Neural cell (in vitro differentiated cells): ENCODE measurements around the gene CIART. TPM values are rescaled to one million over a fixed set of nuclear protein-coding genes. Genes with fewer than 3 reads are reported as not detected.

Experiments used
- H2AFZ ChIP-seq: fragments of 200-600, 300-800 bp; sonication (generic), shearing (Covaris generic); 2 replicates; pipeline ENCODE4 v1.6.0; 2014; ENCODE audit warnings: low read depth, mild to moderate bottlenecking, antibody characterized with exemption, low read length, moderate library complexity
- H3F3A ChIP-seq: fragments of 200-600 bp; shearing (Covaris generic); 2 replicates; pipeline ENCODE4 v1.6.1; 2016; ENCODE audit warnings: mild to moderate bottlenecking, moderate library complexity, mixed read lengths, antibody characterized with exemption, low read length; ENCODE audit not compliant: insufficient read depth, poor library complexity, severe bottlenecking
- H3K27ac ChIP-seq: fragments of 200-600, 300-800 bp; sonication (generic), shearing (Covaris generic); 2 replicates; pipeline ENCODE4 v1.5.1; 2014; ENCODE audit warnings: mild to moderate bottlenecking, low read length, moderate library complexity
- H3K27me3 ChIP-seq: fragments of 300-800, 200-600 bp; sonication (generic), shearing (Covaris generic); 2 replicates; pipeline ENCODE4 v1.6.0; 2014; ENCODE audit warnings: mild to moderate bottlenecking, low read depth, low read length, moderate library complexity; ENCODE audit not compliant: insufficient read depth
- H3K36me3 ChIP-seq: fragments of 300-800, 200-600 bp; sonication (generic), shearing (Covaris generic); 2 replicates; pipeline ENCODE4 v1.5.1; 2014; ENCODE audit warnings: mild to moderate bottlenecking, antibody characterized with exemption, low read length, moderate library complexity; ENCODE audit not compliant: insufficient read depth
- H3K4me2 ChIP-seq: fragments of 300-800, 200-600 bp; sonication (generic), shearing (Covaris generic); 2 replicates; pipeline ENCODE4 v1.6.0; 2014; ENCODE audit warnings: mild to moderate bottlenecking, low read length
- H3K4me3 ChIP-seq: fragments of 300-800, 200-600 bp; sonication (generic), shearing (Covaris generic); 2 replicates; pipeline ENCODE4 v1.5.1; 2014; ENCODE audit warnings: mild to moderate bottlenecking, low read length, moderate library complexity
- H3K79me2 ChIP-seq: fragments of 200-600 bp; shearing (Covaris generic); replicated peaks from 2 replicates; pipeline ENCODE4 v1.6.0; 2014; ENCODE audit warnings: mild to moderate bottlenecking, low read length, moderate library complexity; ENCODE audit not compliant: insufficient read depth
- H3K9ac ChIP-seq: fragments of 300-800, 200-600 bp; sonication (generic), shearing (Covaris generic); 2 replicates; pipeline ENCODE4 v1.6.1; 2016; ENCODE audit warnings: mild to moderate bottlenecking, low read length, mixed read lengths
- H3K9me2 ChIP-seq: fragments of 200-600 bp; shearing (Covaris generic); 2 replicates; pipeline ENCODE4 v1.6.1; 2016; ENCODE audit warnings: mild to moderate bottlenecking, low read length, mixed read lengths; ENCODE audit not compliant: insufficient read depth
- H3K9me3 ChIP-seq: fragments of 200-600, 300-800 bp; sonication (generic), shearing (Covaris generic); 2 replicates; pipeline ENCODE4 v1.6.1; 2016; ENCODE audit warnings: mild to moderate bottlenecking, mixed run types, low read length, moderate library complexity, mixed read lengths
- H4K20me1 ChIP-seq: fragments of 200-600 bp; shearing (Covaris generic); 2 replicates; pipeline ENCODE4 v1.6.1; 2016; ENCODE audit warnings: mild to moderate bottlenecking, mixed run types; ENCODE audit not compliant: insufficient read depth
- EP300 ChIP-seq: fragments of 450-650 bp; conservative IDR thresholded peaks from 2 replicates; pipeline ENCODE4 v1.6.1; 2014; ENCODE audit warnings: antibody characterized with exemption, mild to moderate bottlenecking, moderate library complexity; ENCODE audit not compliant: poor library complexity, severe bottlenecking
- EZH2 ChIP-seq: fragments of 200-600, 300-800 bp; shearing (Covaris generic), sonication (generic); IDR thresholded peaks from 2 replicates; pipeline ENCODE4 v1.6.1; 2014; ENCODE audit warnings: antibody characterized with exemption, low read length, borderline replicate concordance, mild to moderate bottlenecking; ENCODE audit not compliant: insufficient read depth, poor library complexity, severe bottlenecking
- MXI1 ChIP-seq: fragments of 450-650 bp; conservative IDR thresholded peaks from 2 replicates; pipeline ENCODE4 v1.6.1; 2014; ENCODE audit warnings: antibody characterized with exemption, mild to moderate bottlenecking; ENCODE audit not compliant: poor library complexity, severe bottlenecking
- POLR2AphosphoS5 ChIP-seq: IDR thresholded peaks from 2 replicates; pipeline ENCODE4 v1.6.1; 2012
- RAD21 ChIP-seq: fragments of 450-650 bp; conservative IDR thresholded peaks from 2 replicates; pipeline ENCODE4 v1.6.1; 2014; ENCODE audit warnings: antibody characterized with exemption, mild to moderate bottlenecking, moderate library complexity
- REST ChIP-seq: IDR thresholded peaks from 2 replicates; pipeline ENCODE4 v1.6.1; 2012; ENCODE audit warnings: borderline replicate concordance
- SMC3 ChIP-seq: fragments of 450-650 bp; conservative IDR thresholded peaks from 2 replicates; pipeline ENCODE4 v1.6.1; 2014; ENCODE audit warnings: antibody characterized with exemption, mild to moderate bottlenecking, moderate library complexity; ENCODE audit not compliant: poor library complexity
- TAF1 ChIP-seq: IDR thresholded peaks from 2 replicates; pipeline ENCODE4 v1.6.1; 2012; ENCODE audit warnings: low read depth
- polyA plus RNA-seq: library from polyadenylated mRNA; depleted of rRNA; stranded (reverse); fragments of >200 nt; gene quantifications from 2 replicates; pipeline ENCODE4 v1.2.3, GENCODE V29; 2014
- TF ChIP-seq, protein P1 (sequence below): fragments of 450-650 bp; IDR thresholded peaks from 2 replicates; pipeline ENCODE4 v1.5.1; 2014; ENCODE audit warnings: antibody characterized with exemption, mild to moderate bottlenecking, moderate library complexity; ENCODE audit not compliant: poor library complexity, severe bottlenecking

Gene CIART
- polyA plus RNA-seq, 1 donor from 2014 or later, result 7.3 TPM

GRCh38 chr1:150299716-150300115, 17.4 kb downstream of the CIART start:
- Histone ChIP-seq H3K9ac (no peak overlapping the region), H4K20me1 (no peaks in the 10 kb centered on the region), H3K27me3 (no peaks in the 10 kb centered on the region), H3K9me3 (no peaks in the 10 kb centered on the region), H3K79me2 (peaks cover 13% of the 10 kb centered on the region), H3F3A (no peaks in the 10 kb centered on the region), H3K27ac (no peak overlapping the region), H3K9me2 (no peaks in the 10 kb centered on the region), H3K4me3 (no peak overlapping the region), H3K36me3 (no peaks in the 10 kb centered on the region), H2AFZ (no peak overlapping the region), H3K4me2 (no peak overlapping the region)
- TF ChIP-seq REST (no peak), EP300 (no peak), SMC3 (no peak), TAF1 (no peak), POLR2AphosphoS5 (no peak), RAD21 (no peak), EZH2 (no peak)
- TF ChIP-seq, protein P1, sequence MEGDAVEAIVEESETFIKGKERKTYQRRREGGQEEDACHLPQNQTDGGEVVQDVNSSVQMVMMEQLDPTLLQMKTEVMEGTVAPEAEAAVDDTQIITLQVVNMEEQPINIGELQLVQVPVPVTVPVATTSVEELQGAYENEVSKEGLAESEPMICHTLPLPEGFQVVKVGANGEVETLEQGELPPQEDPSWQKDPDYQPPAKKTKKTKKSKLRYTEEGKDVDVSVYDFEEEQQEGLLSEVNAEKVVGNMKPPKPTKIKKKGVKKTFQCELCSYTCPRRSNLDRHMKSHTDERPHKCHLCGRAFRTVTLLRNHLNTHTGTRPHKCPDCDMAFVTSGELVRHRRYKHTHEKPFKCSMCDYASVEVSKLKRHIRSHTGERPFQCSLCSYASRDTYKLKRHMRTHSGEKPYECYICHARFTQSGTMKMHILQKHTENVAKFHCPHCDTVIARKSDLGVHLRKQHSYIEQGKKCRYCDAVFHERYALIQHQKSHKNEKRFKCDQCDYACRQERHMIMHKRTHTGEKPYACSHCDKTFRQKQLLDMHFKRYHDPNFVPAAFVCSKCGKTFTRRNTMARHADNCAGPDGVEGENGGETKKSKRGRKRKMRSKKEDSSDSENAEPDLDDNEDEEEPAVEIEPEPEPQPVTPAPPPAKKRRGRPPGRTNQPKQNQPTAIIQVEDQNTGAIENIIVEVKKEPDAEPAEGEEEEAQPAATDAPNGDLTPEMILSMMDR, result no peak

GRCh38 chr1:150302338-150302737, 20.0 kb downstream of the CIART start:
- H3K4me2 ChIP-seq, result no peak overlapping the region
- H3K9me3 ChIP-seq, result no peaks in the 10 kb centered on the region
- no peaks in the 10 kb centered on the region for H3K9me2 ChIP-seq
- H3K4me3 ChIP-seq, result no peak overlapping the region
- no peaks in the 10 kb centered on the region for H3K27me3 ChIP-seq
- H3K36me3 ChIP-seq, result no peaks in the 10 kb centered on the region
- H3K27ac ChIP-seq, result no peak overlapping the region
- H3F3A ChIP-seq, result no peaks in the 10 kb centered on the region
- H3K79me2 ChIP-seq, result no peaks in the 10 kb centered on the region
- TF ChIP-seq SMC3 (no peak), EZH2 (no peak), RAD21 (no peak), POLR2AphosphoS5 (no peak), MXI1 (no peak), TAF1 (no peak), REST (no peak), EP300 (no peak)
- TF ChIP-seq, protein P1, result no peak
- H4K20me1 ChIP-seq, result no peaks in the 10 kb centered on the region
- H3K9ac ChIP-seq, result no peak overlapping the region
- H2AFZ ChIP-seq, result no peak overlapping the region
